ENCODE results near the gene RYR1.

GRCh38 chr19:38557205-38557799, 123.8 kb downstream of the RYR1 start:
- TF ChIP-seq CTCF (IDR thresholded peaks at IDR 0.05; ENCODE audit: low read depth, low read length) (no peak), POLR2A (IDR thresholded peaks at IDR 0.05; ENCODE audit: extremely low read depth, insufficient read length) (no peak)
